HepG2 (cell line): ENCODE results near the gene TSPAN3. TPM values are rescaled to one million over a fixed set of nuclear protein-coding genes. Genes with fewer than 3 reads are reported as not detected.

ENCODE experiments used
- ARNT2 ChIP-seq: sonication (generic); formaldehyde crosslinking; IDR thresholded peaks from 2 replicates; pipeline ENCODE4 v1.8.0; 2022; ENCODE audit warnings: mild to moderate bottlenecking, low read depth, missing genetic modification reagents, moderate library complexity
- ATF1 ChIP-seq: IDR thresholded peaks from 2 replicates; pipeline ENCODE4 v1.6.1; 2016; ENCODE audit warnings: mild to moderate bottlenecking, control low read depth
- ATRX ChIP-seq: sonication (generic); formaldehyde crosslinking; IDR thresholded peaks from 2 replicates; pipeline ENCODE4 v1.4.0; 2020; ENCODE audit warnings: missing genetic modification reagents, borderline replicate concordance
- EZH2 ChIP-seq: conservative IDR thresholded peaks from 2 replicates; pipeline ENCODE4 v1.6.1; 2012; ENCODE audit warnings: mild to moderate bottlenecking, low read depth, low read length, moderate library complexity
- HMG20B ChIP-seq: conservative IDR thresholded peaks from 2 replicates; pipeline ENCODE4 v1.6.1; 2016; ENCODE audit warnings: missing genetic modification reagents, missing compliant biosample characterization
- HOXA5 ChIP-seq: sonication (generic); formaldehyde crosslinking; IDR thresholded peaks from 2 replicates; pipeline ENCODE4 v1.4.0; 2020; ENCODE audit warnings: missing genetic modification reagents
- KAT7 ChIP-seq: IDR thresholded peaks from 2 replicates; pipeline ENCODE4 v1.6.1; 2018; ENCODE audit warnings: borderline replicate concordance, missing compliant biosample characterization
- KLF16 ChIP-seq, 2 experiments: sonication (generic) in 1 of 2; formaldehyde crosslinking in 1 of 2; IDR thresholded peaks; 2 replicates each; pipeline versions ENCODE4 v1.6.1 to v1.8.0; 2016 to 2023; ENCODE audit warnings: missing genetic modification reagents in 2 of 2, missing compliant biosample characterization in 1 of 2
- MAFK ChIP-seq, 2 experiments: IDR thresholded peaks in 1 of 2; conservative IDR thresholded peaks in 1 of 2; 2 replicates each; pipeline ENCODE4 v1.6.1; 2011; ENCODE audit warnings: improper control_type of control experiment in 2 of 2, low read length in 2 of 2
- RFXAP ChIP-seq: sonication (generic); formaldehyde crosslinking; IDR thresholded peaks from 2 replicates; pipeline ENCODE4 v1.4.0; 2020; ENCODE audit warnings: missing genetic modification reagents, borderline replicate concordance
- RXRB ChIP-seq: IDR thresholded peaks from 2 replicates; pipeline ENCODE4 v1.6.1; 2016; ENCODE audit warnings: borderline replicate concordance, missing genetic modification reagents, missing compliant biosample characterization
- TEAD3 ChIP-seq: optimal IDR thresholded peaks from 2 replicates; pipeline ENCODE3; 2016; ENCODE audit warnings: borderline replicate concordance
- TMF1 ChIP-seq: sonication (generic); formaldehyde crosslinking; IDR thresholded peaks from 2 replicates; pipeline ENCODE4 v1.8.1; 2022; ENCODE audit warnings: low read depth, missing genetic modification reagents
- ZMAT3 ChIP-seq: sonication (generic); formaldehyde crosslinking; conservative IDR thresholded peaks from 2 replicates; pipeline ENCODE4 v1.7.0; 2021; ENCODE audit warnings: missing genetic modification reagents
- ZNF180 ChIP-seq: sonication (generic); formaldehyde crosslinking; IDR thresholded peaks from 2 replicates; pipeline ENCODE4 v1.4.0; 2020; ENCODE audit warnings: low read depth, missing genetic modification reagents, borderline replicate concordance
- ZNF367 ChIP-seq: sonication (generic); formaldehyde crosslinking; IDR thresholded peaks from 2 replicates; pipeline ENCODE4 v1.4.0; 2020; ENCODE audit warnings: missing genetic modification reagents, borderline replicate concordance
- ZNF556 ChIP-seq: sonication (generic); formaldehyde crosslinking; IDR thresholded peaks from 2 replicates; pipeline ENCODE4 v1.4.0; 2020; ENCODE audit warnings: mild to moderate bottlenecking, missing genetic modification reagents, borderline replicate concordance
- ZNF567 ChIP-seq: sonication (generic); formaldehyde crosslinking; IDR thresholded peaks from 2 replicates; pipeline ENCODE4 v1.8.1; 2023; ENCODE audit warnings: mild to moderate bottlenecking, missing genetic modification reagents, borderline replicate concordance
- ZNF883 ChIP-seq: sonication (generic); formaldehyde crosslinking; IDR thresholded peaks from 2 replicates; pipeline ENCODE4 v1.5.1; 2020; ENCODE audit warnings: mild to moderate bottlenecking, missing genetic modification reagents; ENCODE audit errors: not compliant biosample characterization
- polyA plus RNA-seq, 8 experiments: library from polyadenylated mRNA; depleted of rRNA in 3 of 8; stranded (reverse) in 7 of 8; unstranded in 1 of 8; fragments of >200 nt; fragmentation: Illumina TruSeq in 4 of 8; extraction: Trizol in 4 of 8; gene quantifications; 2 replicates each; pipeline versions ENCODE4 v1.2.1 to v1.2.3, GENCODE V29; 2011 to 2016; ENCODE audit warnings: low read depth in 4 of 8, missing spikeins in 1 of 8, mixed read lengths in 1 of 8; ENCODE audit not compliant: insufficient read depth in 1 of 8
- total RNA-seq, 5 experiments: library from RNA; depleted of rRNA; stranded (reverse); fragments of >200 nt; fragmentation: Illumina TruSeq; extraction: Trizol; gene quantifications; 2 replicates each; pipeline ENCODE4 v1.2.3, GENCODE V29; 2016; ENCODE audit warnings: low read depth in 1 of 5
- TF ChIP-seq, protein P1 (sequence below): IDR thresholded peaks from 2 replicates; pipeline ENCODE4 v1.6.1; 2016
- TF ChIP-seq, protein P2 (sequence below), 2 experiments: sonication (generic) in 1 of 2; formaldehyde crosslinking in 1 of 2; IDR thresholded peaks; 2 replicates each; pipeline versions ENCODE4 v1.4.0 to v1.6.1; 2016 to 2020; ENCODE audit warnings: borderline replicate concordance in 1 of 2, low read depth in 1 of 2, mild to moderate bottlenecking in 1 of 2, missing genetic modification reagents in 1 of 2
- TF ChIP-seq, protein P3 (sequence below): sonication (generic); formaldehyde crosslinking; IDR thresholded peaks from 2 replicates; pipeline ENCODE4 v1.8.0; 2022; ENCODE audit warnings: mild to moderate bottlenecking, missing genetic modification reagents, moderate library complexity
- TF ChIP-seq, protein P4 (sequence below): IDR thresholded peaks from 2 replicates; pipeline ENCODE4 v1.6.1; 2016

The TSPAN3 gene
- total and polyA plus RNA-seq, 2 of the 13 experiments (the other 11 are each of a cell fraction or from before 2014, with no cell fraction given): 167 to 170 TPM

DNA sequence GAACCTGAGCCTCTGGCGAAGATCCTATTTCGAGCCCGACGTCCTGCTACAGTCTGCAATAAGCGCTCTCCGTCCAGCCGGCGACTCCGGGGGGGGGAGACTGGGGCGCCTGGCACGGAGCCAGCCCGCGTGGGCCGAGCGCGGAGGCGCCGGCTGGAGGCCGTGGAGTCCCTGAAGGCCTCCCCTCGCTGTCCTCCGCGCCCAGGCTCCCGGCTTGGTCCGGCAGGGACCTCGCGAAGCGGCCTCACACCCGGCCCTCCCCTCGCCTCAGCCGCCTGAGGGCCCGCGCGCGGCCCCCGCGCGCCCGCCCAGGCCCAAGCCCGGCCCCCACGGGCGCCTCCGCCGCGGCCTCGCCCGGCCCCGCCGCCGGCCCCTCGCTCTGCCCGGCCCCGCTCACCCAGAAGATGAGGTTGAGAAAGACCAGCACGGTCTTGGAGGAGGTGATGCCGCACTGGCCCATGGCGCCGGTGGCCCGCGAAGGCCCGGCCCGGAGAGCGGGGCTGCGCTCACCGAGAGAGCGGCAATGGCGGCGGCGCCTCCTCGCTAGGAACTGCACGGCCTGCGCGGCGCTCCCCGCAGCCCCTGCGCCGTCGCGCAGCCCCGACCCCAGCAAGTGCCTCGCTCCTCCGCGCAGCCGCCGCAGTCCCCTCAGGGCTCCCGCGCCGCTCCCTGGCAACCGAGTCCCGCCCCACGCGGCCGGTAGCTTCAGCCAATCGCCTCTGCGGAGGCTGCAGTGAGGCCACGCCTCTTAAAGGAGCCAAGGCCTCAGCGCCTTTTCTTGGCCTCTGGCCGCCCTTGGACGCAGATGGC, at the start of gene TSPAN3 (continued):
- TF ChIP-seq RXRB (CRISPR knock-in tag): no peak
- TF ChIP-seq ZMAT3 (CRISPR knock-in tag): no peak
- TF ChIP-seq KAT7 (CRISPR knock-in tag): no peak
- TF ChIP-seq ARNT2 (CRISPR knock-in tag): no peak
- no peak for TF ChIP-seq ATF1 (CRISPR knock-in tag)
- TF ChIP-seq TEAD3 (CRISPR knock-in tag): no peak
- TF ChIP-seq ZNF883: peak; percentile 22
- no peak for TF ChIP-seq EZH2
- no peak for TF ChIP-seq KLF16 (CRISPR knock-in tag; IDR thresholded peaks at IDR 0.05)
- TF ChIP-seq ZNF367 (CRISPR knock-in tag): no peak
- no peak for TF ChIP-seq HMG20B
- no peak for TF ChIP-seq ATRX
- peak; percentile 53; the same call in 1 of the 2 replicates for TF ChIP-seq ZNF556 (CRISPR knock-in tag)
- TF ChIP-seq MAFK (conservative IDR thresholded peaks at IDR 0.05 in 1 of 2, IDR thresholded peaks at IDR 0.05 in 1 of 2; ENCODE audit: low read length in 2 of 2): no peak
- TF ChIP-seq ZNF180 (CRISPR knock-in tag): no peak
- TF ChIP-seq, protein P1, sequence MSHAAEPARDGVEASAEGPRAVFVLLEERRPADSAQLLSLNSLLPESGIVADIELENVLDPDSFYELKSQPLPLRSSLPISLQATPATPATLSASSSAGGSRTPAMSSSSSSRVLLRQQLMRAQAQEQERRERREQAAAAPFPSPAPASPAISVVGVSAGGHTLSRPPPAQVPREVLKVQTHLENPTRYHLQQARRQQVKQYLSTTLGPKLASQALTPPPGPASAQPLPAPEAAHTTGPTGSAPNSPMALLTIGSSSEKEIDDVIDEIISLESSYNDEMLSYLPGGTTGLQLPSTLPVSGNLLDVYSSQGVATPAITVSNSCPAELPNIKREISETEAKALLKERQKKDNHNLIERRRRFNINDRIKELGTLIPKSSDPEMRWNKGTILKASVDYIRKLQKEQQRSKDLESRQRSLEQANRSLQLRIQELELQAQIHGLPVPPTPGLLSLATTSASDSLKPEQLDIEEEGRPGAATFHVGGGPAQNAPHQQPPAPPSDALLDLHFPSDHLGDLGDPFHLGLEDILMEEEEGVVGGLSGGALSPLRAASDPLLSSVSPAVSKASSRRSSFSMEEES (CRISPR knock-in tag): no peak
- TF ChIP-seq ZNF567 (CRISPR knock-in tag): no peak
- no peak for TF ChIP-seq TMF1 (CRISPR knock-in tag)
- TF ChIP-seq HOXA5 (CRISPR knock-in tag): no peak
- TF ChIP-seq, protein P2, sequence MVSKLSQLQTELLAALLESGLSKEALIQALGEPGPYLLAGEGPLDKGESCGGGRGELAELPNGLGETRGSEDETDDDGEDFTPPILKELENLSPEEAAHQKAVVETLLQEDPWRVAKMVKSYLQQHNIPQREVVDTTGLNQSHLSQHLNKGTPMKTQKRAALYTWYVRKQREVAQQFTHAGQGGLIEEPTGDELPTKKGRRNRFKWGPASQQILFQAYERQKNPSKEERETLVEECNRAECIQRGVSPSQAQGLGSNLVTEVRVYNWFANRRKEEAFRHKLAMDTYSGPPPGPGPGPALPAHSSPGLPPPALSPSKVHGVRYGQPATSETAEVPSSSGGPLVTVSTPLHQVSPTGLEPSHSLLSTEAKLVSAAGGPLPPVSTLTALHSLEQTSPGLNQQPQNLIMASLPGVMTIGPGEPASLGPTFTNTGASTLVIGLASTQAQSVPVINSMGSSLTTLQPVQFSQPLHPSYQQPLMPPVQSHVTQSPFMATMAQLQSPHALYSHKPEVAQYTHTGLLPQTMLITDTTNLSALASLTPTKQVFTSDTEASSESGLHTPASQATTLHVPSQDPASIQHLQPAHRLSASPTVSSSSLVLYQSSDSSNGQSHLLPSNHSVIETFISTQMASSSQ (IDR thresholded peaks at IDR 0.05; ENCODE audit: low read depth): no peak
- TF ChIP-seq, protein P2 (CRISPR knock-in tag; IDR thresholded peaks at IDR 0.05; ENCODE audit: borderline replicate concordance): no peak
- TF ChIP-seq, protein P3, sequence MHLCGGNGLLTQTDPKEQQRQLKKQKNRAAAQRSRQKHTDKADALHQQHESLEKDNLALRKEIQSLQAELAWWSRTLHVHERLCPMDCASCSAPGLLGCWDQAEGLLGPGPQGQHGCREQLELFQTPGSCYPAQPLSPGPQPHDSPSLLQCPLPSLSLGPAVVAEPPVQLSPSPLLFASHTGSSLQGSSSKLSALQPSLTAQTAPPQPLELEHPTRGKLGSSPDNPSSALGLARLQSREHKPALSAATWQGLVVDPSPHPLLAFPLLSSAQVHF: no peak
- TF ChIP-seq RFXAP (CRISPR knock-in tag): peak; percentile 94; the same call in 1 of the 2 replicates
- TF ChIP-seq, protein P4, sequence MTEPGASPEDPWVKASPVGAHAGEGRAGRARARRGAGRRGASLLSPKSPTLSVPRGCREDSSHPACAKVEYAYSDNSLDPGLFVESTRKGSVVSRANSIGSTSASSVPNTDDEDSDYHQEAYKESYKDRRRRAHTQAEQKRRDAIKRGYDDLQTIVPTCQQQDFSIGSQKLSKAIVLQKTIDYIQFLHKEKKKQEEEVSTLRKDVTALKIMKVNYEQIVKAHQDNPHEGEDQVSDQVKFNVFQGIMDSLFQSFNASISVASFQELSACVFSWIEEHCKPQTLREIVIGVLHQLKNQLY (CRISPR knock-in tag): no peak; the same call in 1 of the 2 replicates
